ENCODE measurements around the gene PITRM1.
"Not testable (repeated sequence)": the region's sequence is repeated elsewhere in the genome, so short reads cannot be mapped to it uniquely, and the experiment has no call there.

Gene PITRM1

DNA sequence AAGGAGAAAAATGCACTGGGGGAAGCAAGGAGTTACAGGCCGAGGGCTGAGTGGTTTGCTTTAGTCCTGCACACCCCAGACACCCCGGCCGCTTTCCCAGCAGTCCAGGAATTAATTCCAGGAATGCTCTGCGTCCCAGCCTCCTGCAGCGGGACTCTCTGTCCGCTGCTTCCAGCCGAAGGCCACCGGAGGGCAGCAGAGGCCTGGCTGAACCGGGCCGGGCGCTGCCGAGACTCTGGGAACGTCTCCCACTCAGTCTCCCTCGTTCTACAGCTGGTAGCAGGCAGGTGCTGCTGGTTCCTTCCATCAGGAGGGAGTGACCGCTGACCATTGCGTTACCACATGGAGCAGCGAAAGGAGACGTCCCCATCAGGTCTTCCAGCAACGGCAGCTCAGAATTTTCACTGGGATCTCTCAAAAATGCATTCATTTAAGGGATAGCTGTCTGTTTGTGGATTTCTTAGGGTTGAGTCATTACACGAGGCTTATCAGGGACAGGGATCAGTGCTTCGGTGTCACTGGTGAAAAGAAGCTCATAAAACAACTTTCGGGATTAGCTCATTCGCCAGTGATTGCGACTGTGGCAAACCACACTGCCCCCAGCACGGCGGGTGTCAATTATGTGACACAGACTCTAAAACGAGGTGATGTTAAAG, 24.9 kb upstream of the PITRM1 start:
- peak; percentile 71 to 79 (median 72) for DNase-seq (ENCODE audit: low read depth in 2 of 3, low spot score in 1 of 3)

GRCh38 chr10:3196958-3197347, 24.4 kb upstream of the PITRM1 start:
- no peak for DNase-seq (ENCODE audit: low read depth in 2 of 3, low spot score in 1 of 3)

- DNase-seq (ENCODE audit: low read depth in 2 of 3, low spot score in 1 of 3): no peak
Measured at GRCh38 chr10:3196482-3196881, 23.9 kb upstream of the PITRM1 start.

- no peak for DNase-seq (ENCODE audit: low read depth in 2 of 3, low spot score in 1 of 3)
Measured at GRCh38 chr10:3195726-3196125, 23.1 kb upstream of the PITRM1 start.

GRCh38 chr10:3195286-3195685, 22.7 kb upstream of the PITRM1 start:
- no peak for DNase-seq (ENCODE audit: low read depth in 2 of 3, low spot score in 1 of 3)

- no peak for DNase-seq (ENCODE audit: low read depth in 2 of 3, low spot score in 1 of 3)
Measured at GRCh38 chr10:3194871-3195270, 22.3 kb upstream of the PITRM1 start.

GRCh38 chr10:3193751-3194150, 21.2 kb upstream of the PITRM1 start:
- no peak for DNase-seq (ENCODE audit: low read depth in 2 of 3, low spot score in 1 of 3)

GRCh38 chr10:3192856-3193635, 20.5 kb upstream of the PITRM1 start:
- DNase-seq (ENCODE audit: low read depth in 2 of 3, low spot score in 1 of 3): peak in 2 of 3 donors; percentile 38 to 39

GRCh38 chr10:3190817-3191216, 18.2 kb upstream of the PITRM1 start:
- no peak for DNase-seq (ENCODE audit: low read depth in 2 of 3, low spot score in 1 of 3)

GRCh38 chr10:3187229-3187628, 14.6 kb upstream of the PITRM1 start:
- DNase-seq (ENCODE audit: low read depth in 2 of 3, low spot score in 1 of 3): not testable (repeated sequence)

DNA sequence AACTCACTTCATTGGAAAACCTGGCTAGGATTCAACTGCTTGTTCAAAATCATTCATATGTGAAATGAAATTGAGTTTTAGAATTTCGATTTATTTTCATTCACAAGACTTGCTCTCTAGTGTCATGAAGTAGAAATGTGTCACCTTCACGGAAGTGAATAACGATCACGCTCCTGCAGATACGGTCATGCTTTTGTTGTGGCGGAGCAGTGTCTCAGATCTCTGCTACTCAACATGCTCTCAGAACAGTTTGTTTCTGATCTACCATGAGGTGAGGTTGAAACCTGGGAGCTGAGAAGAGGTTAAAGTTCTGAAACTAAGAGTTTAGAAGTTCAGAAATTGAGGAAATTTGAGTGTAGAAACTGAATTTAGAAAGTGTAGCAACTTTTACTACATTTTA, 13.8 kb upstream of the PITRM1 start:
- DNase-seq (ENCODE audit: low read depth in 2 of 3, low spot score in 1 of 3): peak; percentile 32 to 39 (median 37)

GRCh38 chr10:3185386-3185785, 12.8 kb upstream of the PITRM1 start:
- no peak for DNase-seq (ENCODE audit: low read depth in 2 of 3, low spot score in 1 of 3)

DNA sequence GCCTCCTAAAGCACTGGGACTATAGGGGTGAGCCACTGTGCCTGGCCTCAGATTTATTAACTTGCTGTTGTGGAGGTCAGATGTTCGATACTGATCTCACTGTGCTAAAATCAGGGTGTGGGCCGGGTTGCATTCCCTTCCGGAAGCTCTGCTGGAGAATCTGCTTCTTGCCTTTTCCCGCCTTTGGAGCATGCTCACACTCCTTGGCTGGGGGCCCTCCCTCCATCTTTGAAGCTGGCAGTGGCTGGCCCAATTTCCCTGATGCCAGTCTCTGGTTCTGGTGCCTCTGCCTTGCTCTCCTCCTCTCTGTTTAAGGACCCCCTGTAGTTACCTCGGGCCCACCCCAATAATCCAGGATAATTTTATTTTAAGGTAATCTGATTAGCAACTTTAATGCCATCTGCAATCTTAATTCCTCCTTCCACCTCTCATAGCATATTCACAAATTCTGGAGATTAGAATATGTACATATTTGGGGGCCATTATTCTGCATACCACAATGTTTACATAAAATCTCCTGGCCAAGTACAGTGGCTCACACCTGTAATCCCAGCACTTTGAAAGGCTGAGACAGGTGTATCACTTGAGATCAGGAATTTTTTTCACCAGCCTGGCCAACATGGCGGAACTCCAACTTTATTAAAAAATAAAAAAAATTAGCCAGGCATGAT, 7.9 kb upstream of the PITRM1 start:
- DNase-seq (ENCODE audit: low read depth in 2 of 3, low spot score in 1 of 3): no peak

GRCh38 chr10:3179174-3179573, 6.6 kb upstream of the PITRM1 start:
- no peak for DNase-seq (ENCODE audit: low read depth in 2 of 3, low spot score in 1 of 3)

- no peak for DNase-seq (ENCODE audit: low read depth in 2 of 3, low spot score in 1 of 3)
Measured at GRCh38 chr10:3178042-3178441, 5.5 kb upstream of the PITRM1 start.

DNA sequence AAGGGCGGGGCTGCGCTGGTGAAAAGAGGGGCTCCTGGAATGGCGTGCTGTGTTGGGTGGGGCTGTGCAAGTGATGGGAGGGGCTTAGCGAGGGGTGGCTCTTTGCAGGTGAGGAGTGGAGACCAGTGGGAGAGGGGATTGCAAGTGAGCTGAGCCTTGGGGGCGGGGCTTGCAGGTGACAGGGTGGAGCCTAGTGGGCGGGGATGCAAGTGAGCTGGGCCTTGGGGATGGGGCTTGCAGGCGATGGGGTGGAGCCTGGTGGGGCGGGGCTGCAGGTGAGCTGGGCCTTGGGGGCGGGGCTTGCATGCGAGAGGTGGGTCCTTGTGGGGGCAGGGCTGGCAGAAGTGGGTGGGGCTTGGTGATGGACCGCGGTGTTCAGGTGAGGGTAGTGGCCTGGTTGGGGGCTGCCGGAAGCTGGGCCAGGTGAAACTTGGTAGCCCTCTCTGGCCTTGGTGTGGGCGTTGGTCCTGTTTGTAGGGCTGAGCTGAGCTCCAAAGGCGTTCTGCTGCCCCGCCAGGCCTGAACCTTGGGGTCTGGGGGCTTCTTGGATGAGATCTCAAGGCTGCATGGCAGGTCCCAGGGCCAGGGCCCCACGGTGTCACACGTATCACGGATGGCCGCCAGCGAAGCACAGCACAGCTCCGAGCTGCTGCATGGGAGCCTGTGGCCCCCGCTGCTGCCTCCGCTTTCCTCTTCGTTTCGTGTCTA, 743 bp upstream of the PITRM1 start:
- DNase-seq (ENCODE audit: low read depth in 2 of 3, low spot score in 1 of 3): peak in 1 of 3 donors; percentile 72

DNA sequence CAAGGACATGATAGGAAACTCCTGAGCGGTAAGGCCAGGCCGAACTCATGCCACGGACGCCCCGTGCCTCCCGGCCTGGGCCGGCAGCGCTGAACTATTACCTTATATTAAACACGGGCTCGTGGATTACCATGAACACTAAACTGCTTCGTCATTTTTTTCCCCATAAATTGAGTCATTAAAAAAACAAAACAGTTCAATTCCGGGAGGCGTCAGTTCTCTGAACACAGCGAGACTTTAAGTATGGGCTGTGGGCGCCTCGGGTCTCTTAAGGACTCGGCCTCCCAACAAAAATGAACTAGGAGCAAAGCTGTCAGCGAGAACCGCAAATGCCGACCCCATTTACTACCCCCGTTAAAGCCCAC, 519 bp downstream of the PITRM1 start:
- DNase-seq (ENCODE audit: low read depth in 2 of 3, low spot score in 1 of 3): peak in 2 of 3 donors; percentile 21 to 40

DNA sequence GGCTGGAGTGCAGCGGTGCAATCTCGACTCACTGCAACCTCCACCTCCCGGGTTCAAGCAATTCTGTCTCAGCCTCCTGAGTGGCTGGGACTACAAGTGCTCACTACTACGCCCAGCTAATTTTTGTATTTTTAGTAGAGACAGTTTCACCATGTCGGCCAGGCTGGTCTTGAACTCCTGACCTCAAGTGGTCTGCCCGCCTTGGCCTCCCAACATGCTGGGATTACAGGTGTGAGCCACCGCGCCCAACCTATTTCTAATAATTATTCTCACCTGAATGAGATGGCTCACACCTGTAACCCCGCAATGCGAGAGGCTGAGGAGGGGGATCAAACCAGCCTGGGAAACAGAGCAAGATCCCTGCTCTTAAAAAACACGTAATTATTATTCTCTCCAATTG, 1.1 kb downstream of the PITRM1 start:
- not testable (repeated sequence) for DNase-seq (ENCODE audit: low read depth in 2 of 3, low spot score in 1 of 3)

GRCh38 chr10:3169673-3170072, 2.9 kb downstream of the PITRM1 start:
- no peak for DNase-seq (ENCODE audit: low read depth in 2 of 3, low spot score in 1 of 3)

- DNase-seq (ENCODE audit: low read depth in 2 of 3, low spot score in 1 of 3): no peak
Measured at GRCh38 chr10:3169271-3169670, 3.3 kb downstream of the PITRM1 start.

DNA sequence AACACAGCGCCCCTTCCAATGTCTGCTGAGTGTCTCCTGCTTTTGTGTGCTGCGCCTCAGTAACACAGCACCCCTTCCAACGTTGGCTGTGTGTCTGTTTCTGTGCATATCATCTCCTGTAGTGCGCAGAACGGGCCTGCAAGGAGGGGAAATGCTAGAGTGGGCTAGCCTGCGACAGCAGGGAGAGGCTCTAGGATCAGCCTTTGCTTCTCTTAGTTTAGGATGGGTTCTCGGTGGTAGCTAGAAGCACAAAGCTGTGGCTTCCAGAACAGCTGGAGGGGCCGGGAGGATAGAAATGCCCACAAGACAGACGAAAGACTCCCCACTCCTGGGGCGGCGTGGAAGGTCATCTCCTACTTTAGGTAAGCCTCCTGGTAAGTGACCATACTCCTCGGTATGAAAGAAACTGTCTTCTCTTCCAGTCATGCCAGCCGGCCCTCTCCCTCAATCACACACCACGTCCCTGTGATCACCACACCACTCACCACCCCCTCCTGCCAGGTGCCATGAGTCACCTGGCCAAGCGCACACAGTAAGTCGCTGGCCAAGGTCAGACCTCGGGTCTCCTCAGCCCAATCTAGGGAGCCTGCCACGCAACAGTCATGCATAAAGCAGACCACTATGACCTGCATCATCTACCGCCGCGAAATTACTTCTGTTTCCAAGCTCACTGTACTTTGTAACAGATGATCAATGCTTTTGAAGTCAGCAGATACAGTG, 4.8 kb downstream of the PITRM1 start:
- no peak for DNase-seq (ENCODE audit: low read depth in 2 of 3, low spot score in 1 of 3)
